ENCODE results near the gene HEATR5A.
"Not testable (repeated sequence)": the region's sequence is repeated elsewhere in the genome, so short reads cannot be mapped to it uniquely, and the experiment has no call there.

Gene HEATR5A

GRCh38 chr14:31337331-31337730, 83.0 kb downstream of the HEATR5A start:
- no peak for DNase-seq (ENCODE audit: low read depth)
- TF ChIP-seq CTCF (IDR thresholded peaks at IDR 0.05; ENCODE audit: control insufficient read depth, insufficient read depth, low read depth, low read length, missing control alignments): no peak
- no peak overlapping the region for H3K4me3 ChIP-seq (ENCODE audit: control insufficient read depth, low read depth, low read length)

DNA sequence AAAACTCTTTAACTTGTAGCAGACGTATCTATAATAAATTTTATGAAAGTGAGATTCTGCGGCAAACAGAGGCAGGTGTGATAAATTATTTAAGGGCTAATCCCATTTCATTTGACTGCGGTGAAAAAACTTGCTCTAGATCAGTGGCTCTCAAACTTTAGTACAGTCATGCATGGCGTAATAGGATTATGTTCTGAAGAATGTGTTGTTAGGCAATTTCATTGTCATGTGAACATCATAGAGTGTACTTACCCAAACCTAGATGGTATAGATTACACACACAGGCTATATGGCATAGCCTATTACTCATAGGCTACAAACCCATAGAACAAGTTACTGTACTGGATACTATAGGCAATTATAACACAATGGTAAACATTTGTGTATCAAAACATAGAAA, 83.7 kb downstream of the HEATR5A start:
- no peak for DNase-seq (ENCODE audit: low read depth)
- no peak overlapping the region for H3K4me3 ChIP-seq (ENCODE audit: control insufficient read depth, low read depth, low read length)
- no peak for TF ChIP-seq CTCF (IDR thresholded peaks at IDR 0.05; ENCODE audit: control insufficient read depth, insufficient read depth, low read depth, low read length, missing control alignments)

DNA sequence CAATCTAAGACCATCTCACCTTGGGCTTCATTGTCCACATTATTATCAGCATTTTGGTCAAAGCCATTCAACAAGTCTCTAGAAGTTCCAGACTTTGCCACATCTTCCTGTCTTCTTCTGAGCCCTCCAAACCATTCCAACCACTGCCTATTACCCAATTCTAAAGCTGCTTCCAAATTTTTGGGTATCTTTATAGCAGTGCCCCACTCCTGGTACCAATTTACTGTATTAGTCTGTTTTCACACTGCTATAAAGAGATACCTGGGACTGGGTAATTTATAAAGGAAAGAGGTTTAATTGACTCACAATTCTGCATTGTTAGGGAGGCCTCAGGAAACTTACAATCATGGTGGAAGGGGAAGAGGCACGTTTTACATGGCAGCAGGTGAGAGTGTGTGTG, 89.0 kb downstream of the HEATR5A start:
- not testable (repeated sequence) for DNase-seq (ENCODE audit: low read depth); H3K4me3 ChIP-seq (ENCODE audit: control insufficient read depth, low read depth, low read length)

- not testable (repeated sequence) for DNase-seq (ENCODE audit: low read depth); H3K4me3 ChIP-seq (ENCODE audit: control insufficient read depth, low read depth, low read length)
Measured at GRCh38 chr14:31329876-31330521, 90.4 kb downstream of the HEATR5A start.

DNA sequence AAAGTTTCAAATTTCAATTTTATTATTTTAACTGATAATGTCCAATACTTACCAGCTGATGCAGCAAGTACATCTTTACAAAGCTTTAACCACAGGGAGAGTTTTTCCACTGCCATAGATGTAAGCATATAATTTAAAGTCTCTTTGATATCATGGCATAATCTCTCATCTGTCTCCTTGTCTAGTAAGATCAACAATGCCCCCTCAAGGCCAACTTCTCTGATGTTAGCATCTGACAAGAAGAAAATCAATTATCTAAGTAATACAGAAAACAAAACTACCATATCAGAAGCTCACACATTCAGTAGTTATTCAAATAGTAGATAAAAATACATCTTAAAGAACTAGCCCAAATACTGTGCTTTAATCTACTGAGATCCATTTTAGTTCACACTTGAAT, 94.2 kb downstream of the HEATR5A start:
- TF ChIP-seq CTCF (IDR thresholded peaks at IDR 0.05; ENCODE audit: control insufficient read depth, insufficient read depth, low read depth, low read length, missing control alignments): peak; percentile 16
- no peak overlapping the region for H3K4me3 ChIP-seq (ENCODE audit: control insufficient read depth, low read depth, low read length)
- no peak for DNase-seq (ENCODE audit: low read depth)

GRCh38 chr14:31323419-31323818, 96.9 kb downstream of the HEATR5A start:
- no peak overlapping the region for H3K4me3 ChIP-seq (ENCODE audit: control insufficient read depth, low read depth, low read length)
- no peak for TF ChIP-seq CTCF (IDR thresholded peaks at IDR 0.05; ENCODE audit: control insufficient read depth, insufficient read depth, low read depth, low read length, missing control alignments)
- DNase-seq (ENCODE audit: low read depth): no peak

DNA sequence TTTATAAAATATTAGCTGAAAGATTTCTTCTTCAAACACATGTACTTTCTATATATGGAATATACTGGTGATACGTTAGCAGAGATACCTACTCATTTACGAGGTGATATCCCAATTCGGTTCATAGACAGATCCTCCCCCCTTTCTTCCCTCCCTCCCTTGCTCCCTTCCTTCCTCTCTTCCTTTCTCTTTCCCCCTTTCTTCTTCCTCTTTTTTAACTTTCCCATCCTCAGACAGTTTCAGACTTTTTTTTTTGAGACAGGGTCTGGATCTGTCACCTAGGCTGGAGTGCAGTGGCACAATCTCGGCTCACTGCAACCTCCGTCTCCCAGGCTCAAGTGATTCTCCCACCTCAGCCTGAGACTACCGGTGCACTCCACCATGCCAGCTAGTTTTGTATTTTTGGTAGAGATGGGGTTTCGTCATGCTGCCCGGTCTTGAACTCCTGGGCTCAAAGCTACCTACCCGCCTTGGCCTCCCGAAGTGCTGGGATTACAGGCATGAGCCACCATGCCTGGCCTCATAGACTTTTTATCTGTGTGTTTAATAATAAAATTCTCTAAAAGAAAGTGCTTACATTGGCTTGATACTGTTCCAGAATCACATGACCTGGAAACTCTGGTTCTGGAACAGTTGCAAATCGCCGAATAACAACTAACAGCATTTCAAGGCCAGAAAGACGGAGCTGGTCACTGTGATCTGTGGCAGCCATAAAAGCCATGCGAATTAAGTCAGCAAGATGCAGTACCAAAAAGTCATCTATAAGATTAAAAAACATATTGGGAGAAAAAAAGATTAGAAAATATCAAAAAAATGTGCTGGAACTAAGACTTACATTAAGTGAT, 99.2 kb downstream of the HEATR5A start:
- DNase-seq (ENCODE audit: low read depth): no peak
- no peak overlapping the region for H3K4me3 ChIP-seq (ENCODE audit: control insufficient read depth, low read depth, low read length)
- TF ChIP-seq CTCF (IDR thresholded peaks at IDR 0.05; ENCODE audit: control insufficient read depth, insufficient read depth, low read depth, low read length, missing control alignments): no peak
